Fibroblast of mammary gland (primary cell): ENCODE results near the gene RTBDN.

Source experiments
- DNase-seq: peaks from one replicate; pipeline ENCODE4 v3.0.0-alpha.2; 2010; ENCODE audit warnings: low read depth
- H3K4me3 ChIP-seq: 2 replicates; pipeline ENCODE4 v1.5.1; 2011; ENCODE audit warnings: low read depth, mild to moderate bottlenecking, low read length, moderate library complexity; ENCODE audit not compliant: control insufficient read depth
- TF ChIP-seq, protein P1 (sequence below): conservative IDR thresholded peaks from 2 replicates; pipeline ENCODE4 v1.5.1; 2011; ENCODE audit warnings: low read depth, low read length, inconsistent platforms; ENCODE audit not compliant: control insufficient read depth, insufficient read depth

The RTBDN gene

DNA sequence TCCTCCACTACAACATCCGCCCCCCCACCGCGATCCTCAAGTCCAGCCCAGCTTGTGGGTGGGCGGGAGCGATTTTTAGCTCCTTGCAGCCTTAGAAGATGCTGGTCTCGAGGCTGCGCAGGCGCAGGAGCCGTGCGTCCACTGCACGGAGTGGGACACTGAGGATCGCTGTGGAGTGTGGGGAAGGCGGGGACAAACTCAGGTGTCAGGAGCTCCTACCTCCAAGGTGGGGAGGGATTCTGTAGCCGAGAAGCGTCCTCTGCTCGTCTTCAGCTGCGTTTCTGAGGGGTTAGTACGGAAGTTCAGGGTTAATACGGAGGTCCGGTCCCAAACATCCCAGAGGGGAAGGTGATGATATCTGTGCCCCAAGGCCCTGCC is at the start of gene RTBDN:
Gene RTBDN (minus strand): TSS at position 14 of the 378 bp plus-strand sequence. CDS start 4,600 bp downstream, outside the sequence.
- H3K4me3 ChIP-seq: peak within 1 kb of the TSS; percentile 29
- TF ChIP-seq, protein P1, sequence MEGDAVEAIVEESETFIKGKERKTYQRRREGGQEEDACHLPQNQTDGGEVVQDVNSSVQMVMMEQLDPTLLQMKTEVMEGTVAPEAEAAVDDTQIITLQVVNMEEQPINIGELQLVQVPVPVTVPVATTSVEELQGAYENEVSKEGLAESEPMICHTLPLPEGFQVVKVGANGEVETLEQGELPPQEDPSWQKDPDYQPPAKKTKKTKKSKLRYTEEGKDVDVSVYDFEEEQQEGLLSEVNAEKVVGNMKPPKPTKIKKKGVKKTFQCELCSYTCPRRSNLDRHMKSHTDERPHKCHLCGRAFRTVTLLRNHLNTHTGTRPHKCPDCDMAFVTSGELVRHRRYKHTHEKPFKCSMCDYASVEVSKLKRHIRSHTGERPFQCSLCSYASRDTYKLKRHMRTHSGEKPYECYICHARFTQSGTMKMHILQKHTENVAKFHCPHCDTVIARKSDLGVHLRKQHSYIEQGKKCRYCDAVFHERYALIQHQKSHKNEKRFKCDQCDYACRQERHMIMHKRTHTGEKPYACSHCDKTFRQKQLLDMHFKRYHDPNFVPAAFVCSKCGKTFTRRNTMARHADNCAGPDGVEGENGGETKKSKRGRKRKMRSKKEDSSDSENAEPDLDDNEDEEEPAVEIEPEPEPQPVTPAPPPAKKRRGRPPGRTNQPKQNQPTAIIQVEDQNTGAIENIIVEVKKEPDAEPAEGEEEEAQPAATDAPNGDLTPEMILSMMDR: no peak
- DNase-seq: no peak

DNA sequence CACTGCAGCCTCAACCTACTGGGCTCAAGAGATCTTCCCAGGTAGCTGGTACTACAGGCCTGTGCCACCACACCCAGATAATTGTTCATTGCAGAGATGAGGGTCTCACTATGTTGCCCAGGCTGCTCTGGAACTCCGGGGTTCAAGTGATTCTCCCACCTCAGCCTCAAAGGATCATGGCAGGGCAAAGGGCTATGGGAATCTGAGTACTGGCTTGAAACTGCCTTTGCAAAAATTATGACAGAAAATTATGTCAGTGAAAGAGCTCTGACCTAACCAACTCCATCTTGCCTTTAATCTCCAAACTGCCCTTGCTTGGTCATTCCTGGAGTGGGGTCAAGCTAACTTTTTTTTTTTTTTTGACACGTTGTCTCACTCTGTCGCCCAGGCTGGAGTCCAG is 48.2 kb upstream of the RTBDN start:
- no peak overlapping the region for H3K4me3 ChIP-seq
- TF ChIP-seq, protein P1: no peak
- no peak for DNase-seq

DNA sequence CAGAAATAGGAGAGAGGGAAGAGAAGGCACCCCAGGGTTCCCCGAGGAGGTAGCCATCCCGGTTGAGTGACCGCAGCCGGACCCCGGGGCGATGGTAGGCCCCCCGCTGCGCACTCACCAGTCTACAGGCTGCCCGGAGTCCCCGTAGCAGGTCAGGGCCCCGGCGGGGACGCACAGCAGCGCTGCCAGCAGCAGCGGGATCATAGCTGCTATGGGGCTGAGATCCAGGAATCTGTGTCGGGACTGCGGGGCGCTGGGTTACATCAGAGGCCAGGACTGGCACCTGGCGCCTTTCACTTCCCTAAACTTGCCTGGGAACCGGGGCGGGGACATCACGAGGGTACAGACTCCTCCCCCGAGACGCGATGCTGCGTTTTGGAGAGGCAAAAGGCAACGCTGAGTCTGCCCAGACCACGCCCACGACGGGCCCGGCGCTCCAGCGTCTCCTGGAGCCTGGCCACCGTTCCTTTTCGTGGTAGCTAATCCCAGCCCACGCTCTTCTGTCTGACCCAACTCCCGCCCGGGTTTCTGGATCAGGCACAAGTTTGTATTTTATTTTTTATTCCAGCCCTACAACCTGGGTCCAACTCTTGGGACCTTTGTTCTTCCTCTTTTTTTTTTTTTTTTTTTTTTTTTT is 46.9 kb upstream of the RTBDN start, which contains the start of gene DNASE2:
Gene DNASE2 (minus strand): TSS at position 278 of the 637 bp plus-strand sequence. CDS start 74 bp downstream, at position 204.
- TF ChIP-seq, protein P1: no peak
- peak; percentile 94 for DNase-seq
- peak within 1 kb of the TSS; percentile 79 for H3K4me3 ChIP-seq

DNA sequence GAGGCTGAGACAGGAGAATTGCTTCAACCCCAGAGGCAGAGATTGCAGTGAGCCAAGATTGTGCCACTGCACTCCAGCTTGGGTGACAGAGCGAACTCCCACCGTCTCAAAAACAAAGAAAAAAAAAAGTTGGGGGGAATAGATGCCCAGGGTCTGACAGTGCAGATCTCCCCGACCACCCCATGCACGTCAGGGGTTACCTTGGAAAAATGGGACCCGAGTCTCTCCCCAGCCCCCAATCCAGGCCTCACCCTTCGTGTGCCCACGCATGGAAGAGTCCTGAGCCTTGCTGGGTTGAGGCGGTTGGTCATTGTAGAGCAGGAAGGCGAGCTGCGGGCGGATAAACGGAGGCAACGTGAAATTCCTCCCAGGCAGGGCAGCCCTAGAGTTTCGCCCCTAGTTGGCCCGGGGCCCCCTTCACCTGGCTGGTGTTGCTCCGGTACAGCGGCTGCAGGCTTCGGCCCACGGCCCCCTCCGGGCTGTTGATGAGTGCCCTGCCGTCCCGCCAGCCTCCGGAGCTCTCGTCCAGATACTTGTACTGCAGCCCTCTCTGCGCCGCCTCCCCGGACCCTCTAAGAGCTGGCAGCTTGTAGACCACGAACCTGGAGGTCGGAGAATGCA is 46.3 kb upstream of the RTBDN start:
- no peak for DNase-seq
- H3K4me3 ChIP-seq: peak overlapping the region; percentile 79
- TF ChIP-seq, protein P1: no peak

DNA sequence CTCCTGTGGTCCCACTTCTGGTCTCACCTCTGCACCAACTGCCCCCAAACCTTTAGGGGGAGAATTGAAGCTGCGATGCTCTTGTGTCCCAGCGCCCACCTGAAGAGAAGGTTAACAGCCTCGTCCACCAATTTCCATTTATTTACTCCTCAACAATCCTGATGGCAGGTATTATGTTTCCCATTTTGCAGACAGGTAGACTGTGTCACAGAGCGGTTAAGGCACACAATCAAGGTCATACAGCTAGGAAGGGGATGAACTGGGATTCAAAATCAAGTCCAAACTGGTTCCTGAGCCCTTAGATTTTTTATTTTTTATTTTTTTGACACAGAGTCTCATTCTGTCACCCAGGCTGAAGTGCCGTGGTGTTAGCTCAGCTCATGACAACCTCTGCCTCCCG is 40.7 kb upstream of the RTBDN start:
- TF ChIP-seq, protein P1: no peak
- no peak overlapping the region for H3K4me3 ChIP-seq
- no peak for DNase-seq

DNA sequence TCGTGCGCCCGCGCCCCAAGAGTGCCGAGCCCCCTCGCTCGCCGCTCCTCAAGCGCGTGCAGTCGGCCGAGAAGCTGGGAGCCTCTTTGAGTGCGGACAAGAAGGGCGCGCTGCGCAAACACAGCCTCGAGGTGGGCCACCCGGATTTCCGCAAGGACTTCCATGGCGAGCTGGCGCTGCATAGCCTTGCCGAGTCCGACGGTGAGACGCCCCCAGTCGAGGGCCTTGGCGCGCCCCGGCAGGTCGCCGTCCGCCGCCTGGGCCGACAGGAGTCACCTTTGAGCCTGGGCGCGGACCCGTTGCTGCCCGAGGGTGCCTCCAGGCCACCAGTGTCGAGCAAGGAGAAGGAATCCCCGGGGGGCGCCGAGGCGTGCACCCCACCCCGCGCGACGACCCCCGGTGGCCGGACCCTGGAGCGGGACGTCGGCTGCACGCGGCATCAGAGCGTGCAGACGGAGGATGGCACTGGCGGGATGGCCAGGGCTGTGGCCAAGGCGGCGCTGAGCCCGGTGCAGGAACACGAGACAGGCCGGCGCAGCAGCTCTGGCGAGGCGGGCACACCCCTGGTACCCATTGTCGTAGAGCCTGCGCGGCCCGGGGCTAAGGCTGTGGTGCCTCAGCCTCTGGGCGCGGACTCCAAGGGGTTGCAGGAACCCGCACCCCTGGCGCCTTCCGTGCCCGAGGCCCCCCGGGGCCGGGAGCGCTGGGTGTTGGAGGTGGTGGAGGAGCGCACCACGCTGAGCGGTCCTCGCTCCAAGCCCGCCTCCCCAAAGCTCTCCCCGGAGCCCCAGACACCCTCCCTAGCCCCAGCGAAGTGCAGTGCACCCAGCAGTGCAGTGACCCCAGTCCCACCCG is 39.7 kb upstream of the RTBDN start:
- no peak for DNase-seq
- H3K4me3 ChIP-seq: no peak overlapping the region
- TF ChIP-seq, protein P1: no peak
